CD4-positive, alpha-beta memory T cell (primary cell): Measurements from ENCODE around the gene RASA3. TPM values are rescaled to one million over a fixed set of nuclear protein-coding genes. Genes with fewer than 3 reads are reported as not detected.
"Not testable (repeated sequence)": the region's sequence is repeated elsewhere in the genome, so short reads cannot be mapped to it uniquely, and the experiment has no call there.

Source experiments
- CTCF ChIA-PET: fragments of 350-600 bp; sonication (Branson Sonifier 250); formaldehyde crosslinking; loops from one replicate; lab custom pipeline; 2021; ENCODE audit warnings: inconsistent platforms; ENCODE audit not compliant: partially characterized antibody; lab: Charles Lee
- POLR2A ChIA-PET: fragments of 350-600 bp; sonication (Branson Sonifier 250); formaldehyde crosslinking; loops from one replicate; lab custom pipeline; 2021; ENCODE audit not compliant: partially characterized antibody; lab: Charles Lee
- DNase-seq, 5 donors: peaks; one replicate each; pipeline versions ENCODE4 v3.0.0 to v3.0.0-alpha.2; 2020 to 2022; ENCODE audit warnings: mixed read lengths in 1 of 5
- H3K27ac ChIP-seq: one replicate; pipeline ENCODE4 v1.7.0; 2013; ENCODE audit warnings: low read depth, low read length
- H3K27me3 ChIP-seq: 2 replicates; pipeline ENCODE4 v1.7.0; 2013; ENCODE audit warnings: mild to moderate bottlenecking, low read length, moderate library complexity; ENCODE audit not compliant: insufficient read depth
- H3K36me3 ChIP-seq: 2 replicates; pipeline ENCODE4 v1.7.0; 2013; ENCODE audit warnings: mild to moderate bottlenecking, low read length, moderate library complexity; ENCODE audit not compliant: insufficient read depth
- H3K4me1 ChIP-seq: 2 replicates; pipeline ENCODE4 v1.7.0; 2013; ENCODE audit warnings: mild to moderate bottlenecking, low read length, moderate library complexity; ENCODE audit not compliant: insufficient read depth
- H3K4me3 ChIP-seq, 2 donors: one replicate each; pipeline ENCODE4 v1.7.0; 2013; ENCODE audit warnings: low read length in 2 of 2, mild to moderate bottlenecking in 1 of 2
- H3K9me3 ChIP-seq, 2 donors: one replicate each; pipeline ENCODE4 v1.7.0; 2013; ENCODE audit warnings: low read length in 2 of 2, control low read depth in 1 of 2; ENCODE audit not compliant: control insufficient read depth in 1 of 2
- H3K27ac Mint-ChIP-seq, 7 donors: one replicate each; pipeline ENCODE4 v1.8.0; 2020 to 2021; ENCODE audit warnings: mixed read lengths in 7 of 7, mild to moderate bottlenecking in 6 of 7, inconsistent platforms in 3 of 7, moderate library complexity in 3 of 7
- H3K27me3 Mint-ChIP-seq, 2 donors: one replicate each; pipeline ENCODE4 v1.8.0; 2020 to 2021; ENCODE audit warnings: mixed read lengths in 2 of 2
- H3K36me3 Mint-ChIP-seq, 2 donors: one replicate each; pipeline ENCODE4 v1.8.0; 2020 to 2021; ENCODE audit warnings: mixed read lengths in 2 of 2, inconsistent platforms in 1 of 2, mild to moderate bottlenecking in 1 of 2
- H3K4me1 Mint-ChIP-seq, 4 donors: one replicate each; pipeline ENCODE4 v1.8.0; 2020 to 2021; ENCODE audit warnings: mixed read lengths in 4 of 4, mild to moderate bottlenecking in 1 of 4
- H3K4me3 Mint-ChIP-seq, 8 donors: one replicate each; pipeline ENCODE4 v1.8.0; 2020 to 2021; ENCODE audit warnings: mixed read lengths in 8 of 8, mild to moderate bottlenecking in 7 of 8, moderate library complexity in 6 of 8, inconsistent platforms in 3 of 8
- H3K9me3 Mint-ChIP-seq, 8 donors: one replicate each; pipeline ENCODE4 v1.8.0; 2020 to 2021; ENCODE audit warnings: mixed read lengths in 8 of 8, mild to moderate bottlenecking in 5 of 8, inconsistent platforms in 3 of 8, moderate library complexity in 1 of 8
- intact Hi-C: fragments of 100-400 bp; cut with micrococcal nuclease; formaldehyde crosslinking; loops from one replicate; pipeline ENCODE4 v1.15.1; 2023
- polyA plus RNA-seq, 2 donors: library from polyadenylated mRNA; unstranded; fragments of 300-500 nt; fragmentation: Illumina TruSeq; gene quantifications; one replicate each; pipeline ENCODE4 v1.2.3, GENCODE V29; 2021
- total RNA-seq, 2 experiments: library from RNA; stranded (reverse); gene quantifications; one replicate each; pipeline ENCODE4 v1.2.3, GENCODE V29; 2021

RASA3 gene
- total RNA-seq = 100 to 1,000 TPM; 171 to 174 TPM
- polyA plus RNA-seq = 100 to 1,000 TPM in 1 of 2 donors, 10 to 100 TPM in 1; 65.5 to 141 TPM

- peak within 1 kb of the TSS; percentile 79 to 100 (median 100) for H3K4me3 Mint-ChIP-seq
- H3K9me3 Mint-ChIP-seq = peaks cover 0 to 4% (median 0%) of the 10 kb centered on the region in 8 donors
- Histone ChIP-seq H3K9me3 (no peaks in the 10 kb centered on the region), H3K36me3 (peaks cover 4% of the 10 kb centered on the region), H3K27me3 (no peaks in the 10 kb centered on the region), H3K27ac (peak within 1 kb of the TSS; percentile 74), H3K4me3 (peak within 1 kb of the TSS; percentile 92 to 93), H3K4me1 (peaks cover 45% of the 10 kb centered on the region)
- intact Hi-C loops = loop anchor here (5.0 kb wide), 1 partner anchor 315 kb away; no protein-coding TSS in a partner anchor
- no peaks in the 10 kb centered on the region for H3K27me3 Mint-ChIP-seq
- CTCF ChIA-PET = interaction anchor here (1.2 kb wide), 1 partner anchor 12 kb away, joined by 3 read pairs; no protein-coding TSS in a partner anchor
- peak within 1 kb of the TSS; percentile 87 to 100 (median 98) for H3K27ac Mint-ChIP-seq
- H3K4me1 Mint-ChIP-seq = peaks cover 31 to 69% (median 57%) of the 10 kb centered on the region in 4 donors
- H3K36me3 Mint-ChIP-seq = peaks cover 20 to 31% of the 10 kb centered on the region in 2 donors
- DNase-seq = peak; percentile 59 to 72 (median 62)
- POLR2A ChIA-PET = interaction anchor here (1.0 to 9.5 kb wide), 11 partner anchors 8 to 65 kb away, joined by 3 to 170 read pairs (median 18); no protein-coding TSS in a partner anchor
Observed at GRCh38 chr13:114132419-114133121, at the start of gene RASA3. TSS of gene RASA3 (minus strand) at chr13:114132623. CDS start at chr13:114132489, 134 bp downstream.

GRCh38 chr13:114179087-114179658, 46.8 kb upstream of the RASA3 start, which contains the start of gene CFAP97D2:
TSS of gene CFAP97D2 (plus strand) at chr13:114179257. CDS start at chr13:114179331, 74 bp downstream.
- Histone ChIP-seq H3K4me3 (no peak within 1 kb of the TSS), H3K9me3 (peaks cover 0 to under 1% of the 10 kb centered on the region in 2 donors), H3K4me1 (peaks cover 43% of the 10 kb centered on the region), H3K27me3 (no peaks in the 10 kb centered on the region), H3K27ac (no peak within 1 kb of the TSS), H3K36me3 (no peaks in the 10 kb centered on the region)
- Mint-ChIP-seq H3K4me1 (peaks cover 26 to 63% (median 41%) of the 10 kb centered on the region in 4 donors), H3K36me3 (peaks cover 5 to 6% of the 10 kb centered on the region in 2 donors), H3K4me3 (no peak within 1 kb of the TSS), H3K9me3 (peaks cover 0 to 6% (median 3%) of the 10 kb centered on the region in 8 donors), H3K27ac (peak within 1 kb of the TSS in 3 of 7 donors; percentile 9 to 62 (median 42)), H3K27me3 (peaks cover 0 to 4% of the 10 kb centered on the region in 2 donors)
- CTCF ChIA-PET = no interaction called here
- intact Hi-C loops = no loop called here
- POLR2A ChIA-PET = interaction anchor here (0.9 to 1.4 kb wide), 3 partner anchors 12 to 50 kb away, joined by 3 to 5 read pairs (median 3); no protein-coding TSS in a partner anchor
- DNase-seq = no peak

- no peak for DNase-seq
- H3K4me3 ChIP-seq = no peak overlapping the region
- Mint-ChIP-seq H3K9me3 (peaks cover 0 to 21% (median 11%) of the 10 kb centered on the region in 8 donors), H3K27ac (peak overlapping the region in 3 of 7 donors; percentile 56 to 82 (median 74)), H3K36me3 (peaks cover 6 to 13% of the 10 kb centered on the region in 2 donors), H3K4me1 (peaks cover 26 to 66% (median 42%) of the 10 kb centered on the region in 4 donors), H3K27me3 (peaks cover 0 to 4% of the 10 kb centered on the region in 2 donors), H3K4me3 (peak overlapping the region in 1 of 8 donors; percentile 38)
- peaks cover 0 to 13% of the 10 kb centered on the region in 2 donors for H3K9me3 ChIP-seq
- intact Hi-C loops = no loop called here
- H3K27me3 ChIP-seq = no peaks in the 10 kb centered on the region
- POLR2A ChIA-PET = interaction anchor here (1.1 to 1.4 kb wide), 3 partner anchors 26 to 47 kb away, joined by 3 read pairs; no protein-coding TSS in a partner anchor
- CTCF ChIA-PET = no interaction called here
- no peak overlapping the region for H3K27ac ChIP-seq
- peaks cover 43% of the 10 kb centered on the region for H3K4me1 ChIP-seq
- no peaks in the 10 kb centered on the region for H3K36me3 ChIP-seq
Observed at GRCh38 chr13:114177245-114178010, 45.0 kb upstream of the RASA3 start.

GRCh38 chr13:114176359-114176902, 44.0 kb upstream of the RASA3 start:
- CTCF ChIA-PET, DNase-seq, H3K4me3 ChIP-seq, H3K27me3 ChIP-seq, H3K27me3 Mint-ChIP-seq, intact Hi-C loops, H3K27ac ChIP-seq, H3K36me3 ChIP-seq: not testable (repeated sequence)
- Mint-ChIP-seq H3K36me3 (peaks cover 6 to 16% of the 10 kb centered on the region in 2 donors), H3K4me1 (peaks cover 26 to 66% (median 42%) of the 10 kb centered on the region in 4 donors), H3K27ac (peak overlapping the region in 4 of 7 donors; percentile 13 to 47 (median 33)), H3K4me3 (peak overlapping the region in 1 of 8 donors; percentile 7), H3K9me3 (peaks cover 0 to 25% (median 18%) of the 10 kb centered on the region in 8 donors)
- H3K4me1 ChIP-seq = peaks cover 43% of the 10 kb centered on the region
- peaks cover 0 to 13% of the 10 kb centered on the region in 2 donors for H3K9me3 ChIP-seq
- POLR2A ChIA-PET = interaction anchor here (0.6 to 1.7 kb wide), 5 partner anchors 10 to 45 kb away, joined by 3 to 9 read pairs (median 3); no protein-coding TSS in a partner anchor

- Mint-ChIP-seq H3K9me3 (peaks cover 0 to 31% (median 18%) of the 10 kb centered on the region in 8 donors), H3K36me3 (peaks cover 6 to 16% of the 10 kb centered on the region in 2 donors), H3K4me1 (peaks cover 18 to 53% (median 30%) of the 10 kb centered on the region in 4 donors), H3K27ac (peak overlapping the region in 6 of 7 donors; percentile 15 to 70 (median 56)), H3K27me3 (no peaks in the 10 kb centered on the region), H3K4me3 (peak overlapping the region in 3 of 8 donors; percentile 12 to 63 (median 12))
- peaks cover 0 to 13% of the 10 kb centered on the region in 2 donors for H3K9me3 ChIP-seq
- peaks cover 37% of the 10 kb centered on the region for H3K4me1 ChIP-seq
- POLR2A ChIA-PET = interaction anchor here (0.7 to 2.1 kb wide), 6 partner anchors 11 to 63 kb away, joined by 3 to 8 read pairs (median 3); no protein-coding TSS in a partner anchor
- no peak overlapping the region for H3K4me3 ChIP-seq
- H3K36me3 ChIP-seq = no peaks in the 10 kb centered on the region
- CTCF ChIA-PET = interaction anchor here (1.4 to 2.1 kb wide), 2 partner anchors 20 to 24 kb away, joined by 4 to 5 read pairs; no protein-coding TSS in a partner anchor
- H3K27me3 ChIP-seq = no peaks in the 10 kb centered on the region
- no peak overlapping the region for H3K27ac ChIP-seq
- DNase-seq = no peak
- intact Hi-C loops = no loop called here
Observed at GRCh38 chr13:114174529-114174961, 42.1 kb upstream of the RASA3 start.

- Histone ChIP-seq H3K9me3 (peaks cover 0 to 13% of the 10 kb centered on the region in 2 donors), H3K36me3 (no peaks in the 10 kb centered on the region), H3K27ac (no peak overlapping the region), H3K4me1 (peaks cover 37% of the 10 kb centered on the region), H3K4me3 (no peak overlapping the region), H3K27me3 (no peaks in the 10 kb centered on the region)
- intact Hi-C loops = no loop called here
- Mint-ChIP-seq H3K27ac (peak overlapping the region in 1 of 7 donors; percentile 37), H3K36me3 (peaks cover 6 to 16% of the 10 kb centered on the region in 2 donors), H3K27me3 (no peaks in the 10 kb centered on the region), H3K4me1 (peaks cover 18 to 47% (median 31%) of the 10 kb centered on the region in 4 donors), H3K9me3 (peaks cover 0 to 31% (median 18%) of the 10 kb centered on the region in 8 donors), H3K4me3 (peak overlapping the region in 2 of 8 donors; percentile 2 to 21)
- ChIA-PET CTCF (interaction anchor here (1.0 to 2.1 kb wide), 2 partner anchors 23 to 63 kb away, joined by 3 to 5 read pairs; no protein-coding TSS in a partner anchor), POLR2A (interaction anchor here (1.0 to 1.4 kb wide), 2 partner anchors 12 to 46 kb away, joined by 3 read pairs; no protein-coding TSS in a partner anchor)
- no peak for DNase-seq
Observed at GRCh38 chr13:114173745-114174144, 41.3 kb upstream of the RASA3 start.
